ENCODE measurements around the gene TEKT1. TPM values are rescaled to one million over a fixed set of nuclear protein-coding genes. Genes with fewer than 3 reads are reported as not detected.

The TEKT1 gene
- polyA plus RNA-seq, 2 of the 4 experiments (the other 2 are of a cell fraction) = not detected

- TF ChIP-seq BCL3 (IDR thresholded peaks at IDR 0.05) (no peak), SMC3 (IDR thresholded peaks at IDR 0.05) (no peak), GATA3 (IDR thresholded peaks at IDR 0.05; ENCODE audit: borderline replicate concordance) (no peak), ZNF302 (CRISPR knock-in tag; IDR thresholded peaks at IDR 0.05) (no peak), JUN (IDR thresholded peaks at IDR 0.05) (no peak), FOSL2 (IDR thresholded peaks at IDR 0.05) (no peak), FOSL2 (CRISPR knock-in tag; IDR thresholded peaks at IDR 0.05) (no peak), MAX (IDR thresholded peaks at IDR 0.05) (no peak), ZC3H11A (IDR thresholded peaks at IDR 0.05) (no peak), HMGXB4 (CRISPR knock-in tag; IDR thresholded peaks at IDR 0.05; ENCODE audit: borderline replicate concordance) (no peak), HEYL (CRISPR knock-in tag; IDR thresholded peaks at IDR 0.05) (no peak)
- ChIA-PET CTCF (interaction anchor here (1.2 to 2.6 kb wide), 6 partner anchors 11 to 207 kb away, joined by 5 to 7 read pairs (median 6); no protein-coding TSS in a partner anchor), POLR2A (no interaction called here)
- peak; percentile 18 for FAIRE-seq
- no peaks in the 10 kb centered on the region for H3K4me1 ChIP-seq
- no peaks in the 10 kb centered on the region for H3K9me3 ChIP-seq
- H3K4me3 ChIP-seq = no peak overlapping the region
- WGBS (ENCODE audit: missing lambda C conversion rate) = 37% methylated on average over 8 of the region's 8 CpGs
- peak; percentile 19 to 20; a peak in 1 of 6 replicates for ATAC-seq
- DNase-seq (ENCODE audit: low read depth in 1 of 2, low spot score in 1 of 2) = no peak
- no peak overlapping the region for H3K27ac ChIP-seq
- no peak overlapping the region for H3K4me2 ChIP-seq
Measured at GRCh38 chr17:6797718-6798351, 33.7 kb downstream of the TEKT1 start.

- H3K4me2 ChIP-seq = no peak overlapping the region
- 15% methylated on average over 2 of the region's 2 CpGs for WGBS (ENCODE audit: missing lambda C conversion rate)
- FAIRE-seq = peak; percentile 87
- no peak for TF ChIP-seq CBX8 (IDR thresholded peaks at IDR 0.05)
- no peak for ATAC-seq
- no peak for DNase-seq (ENCODE audit: low read depth in 1 of 2, low spot score in 1 of 2)
- no peaks in the 10 kb centered on the region for H3K4me1 ChIP-seq
- POLR2A ChIA-PET = no interaction called here
- H3K27ac ChIP-seq = no peak overlapping the region
- CTCF ChIA-PET = interaction anchor here (1.3 to 2.6 kb wide), 4 partner anchors 16 to 131 kb away, joined by 3 to 7 read pairs (median 5); no protein-coding TSS in a partner anchor
- H3K9me3 ChIP-seq = no peaks in the 10 kb centered on the region
- no peak overlapping the region for H3K4me3 ChIP-seq
Measured at GRCh38 chr17:6796887-6797490, 34.5 kb downstream of the TEKT1 start.

- H3K9me3 ChIP-seq = no peaks in the 10 kb centered on the region
- H3K4me3 ChIP-seq = no peak overlapping the region
- TF ChIP-seq PBX3 (IDR thresholded peaks at IDR 0.05) (no peak), RNF2 (IDR thresholded peaks at IDR 0.05; ENCODE audit: borderline replicate concordance, low read depth) (no peak), GATA3 (IDR thresholded peaks at IDR 0.05; ENCODE audit: borderline replicate concordance) (no peak), CEBPB (IDR thresholded peaks at IDR 0.05) (peak in 1 of 2 experiments; percentile 55; a peak in 2 of 4 replicates)
- CTCF ChIA-PET = interaction anchor here (0.6 to 2.6 kb wide), 6 partner anchors 17 to 1468 kb away, joined by 3 to 7 read pairs (median 4); no protein-coding TSS in a partner anchor
- ATAC-seq = no peak
- WGBS (ENCODE audit: missing lambda C conversion rate) = 46% methylated on average over 10 of the region's 10 CpGs
- POLR2A ChIA-PET = no interaction called here
- H3K27ac ChIP-seq = no peak overlapping the region
- DNase-seq (ENCODE audit: low read depth in 1 of 2, low spot score in 1 of 2) = no peak
- no peaks in the 10 kb centered on the region for H3K4me1 ChIP-seq
- no peak for FAIRE-seq
- H3K4me2 ChIP-seq = no peak overlapping the region
Measured at GRCh38 chr17:6796017-6796886, 35.3 kb downstream of the TEKT1 start.

Data from A549 (cell line).